NCI-H2107 treated with DMSO at 0.1 percent for 48 hours (cell line): ENCODE data around the gene CREB3L4.

Experiments used
- DNase-seq: peaks from one replicate; lab custom pipeline; 2025; ENCODE audit not compliant: unreplicated experiment; lab: John Stamatoyannopoulos, UW

Gene CREB3L4

DNA sequence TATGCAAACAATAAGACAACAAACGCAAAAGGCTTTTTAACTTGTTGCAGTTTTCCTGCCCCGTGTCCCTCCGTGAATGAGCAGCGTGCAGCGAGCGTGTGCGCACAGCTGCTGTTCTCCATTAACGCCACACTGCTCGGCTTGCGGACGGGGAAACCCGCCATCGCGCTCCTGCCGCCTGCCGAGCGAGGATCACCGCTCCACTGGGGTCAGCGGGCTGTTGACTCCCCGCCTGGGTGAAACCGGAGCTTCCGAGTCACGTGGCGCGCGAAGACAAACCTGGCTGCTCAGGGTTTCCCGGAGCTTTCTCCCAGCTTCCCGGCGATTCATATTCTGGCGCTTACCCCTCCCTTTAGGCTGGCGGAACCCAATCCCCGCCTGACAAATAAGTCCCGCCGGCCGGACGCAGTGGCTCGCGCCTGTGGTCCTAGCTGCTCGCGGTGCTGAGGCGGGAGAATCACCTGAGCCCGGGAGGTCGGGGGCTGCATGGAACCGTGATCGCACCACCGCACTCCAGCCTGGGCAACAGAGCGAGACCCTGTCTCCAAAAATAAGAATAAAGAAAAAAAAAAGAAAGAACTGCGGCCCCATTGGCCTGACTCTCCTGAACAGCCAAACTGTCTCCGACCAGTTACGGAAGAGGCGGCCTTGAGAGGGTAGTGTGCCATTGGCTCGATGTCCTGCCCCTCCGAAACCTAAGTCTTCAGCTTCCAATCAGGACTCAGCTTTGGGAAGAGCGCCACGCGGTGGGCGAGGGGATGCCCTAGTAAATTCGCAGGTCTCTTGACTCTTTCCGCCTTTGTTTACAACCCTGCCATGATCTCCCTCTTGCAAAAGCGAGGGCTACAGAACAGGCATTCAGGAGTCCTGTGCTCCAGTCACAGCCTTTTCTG, at the start of gene CREB3L4:
Gene CREB3L4 (plus strand): TSS at position 796 of the 893 bp plus-strand sequence. CDS start 624 bp downstream, outside the sequence.
- peak; percentile 99 for DNase-seq

GRCh38 chr1:153919876-153920852, 47.5 kb upstream of the CREB3L4 start:
- DNase-seq: no peak

DNA sequence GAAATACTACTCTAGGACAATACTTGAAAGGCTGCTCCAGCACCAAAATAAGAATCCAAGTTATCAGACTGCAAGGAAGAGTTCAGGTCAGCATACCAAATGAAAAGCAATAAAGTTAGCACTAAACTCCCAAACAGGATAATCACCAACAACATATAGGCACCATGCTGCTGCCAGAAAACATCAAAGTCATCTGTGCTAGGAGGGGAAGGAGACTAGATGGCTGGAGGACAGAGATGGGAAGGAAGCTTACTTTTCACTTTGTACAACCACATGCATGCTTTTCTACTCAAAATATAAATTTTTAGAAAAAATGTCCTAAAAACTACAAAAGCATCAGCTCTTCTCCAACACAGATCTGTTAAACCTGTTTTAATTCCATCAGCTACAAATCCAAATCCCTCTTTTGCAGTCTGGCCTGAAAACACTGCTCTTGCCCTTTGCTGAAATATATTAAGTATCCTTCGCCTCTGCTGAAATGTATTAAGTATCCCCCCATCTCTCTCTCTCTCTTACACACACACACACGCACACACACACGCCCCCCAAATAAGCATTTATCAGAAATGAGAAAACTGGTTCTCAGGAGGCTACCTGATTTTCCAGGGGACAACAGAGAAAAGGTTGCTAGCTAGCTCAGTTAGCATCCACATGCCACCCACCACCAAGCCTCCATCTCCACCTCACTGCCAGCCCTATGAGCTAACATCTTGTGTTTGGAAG, 46.5 kb upstream of the CREB3L4 start:
- DNase-seq: no peak

- DNase-seq: peak; percentile 32
Observed at GRCh38 chr1:153921803-153922075, 46.0 kb upstream of the CREB3L4 start.

GRCh38 chr1:153922076-153922971, 45.4 kb upstream of the CREB3L4 start:
- no peak for DNase-seq

DNA sequence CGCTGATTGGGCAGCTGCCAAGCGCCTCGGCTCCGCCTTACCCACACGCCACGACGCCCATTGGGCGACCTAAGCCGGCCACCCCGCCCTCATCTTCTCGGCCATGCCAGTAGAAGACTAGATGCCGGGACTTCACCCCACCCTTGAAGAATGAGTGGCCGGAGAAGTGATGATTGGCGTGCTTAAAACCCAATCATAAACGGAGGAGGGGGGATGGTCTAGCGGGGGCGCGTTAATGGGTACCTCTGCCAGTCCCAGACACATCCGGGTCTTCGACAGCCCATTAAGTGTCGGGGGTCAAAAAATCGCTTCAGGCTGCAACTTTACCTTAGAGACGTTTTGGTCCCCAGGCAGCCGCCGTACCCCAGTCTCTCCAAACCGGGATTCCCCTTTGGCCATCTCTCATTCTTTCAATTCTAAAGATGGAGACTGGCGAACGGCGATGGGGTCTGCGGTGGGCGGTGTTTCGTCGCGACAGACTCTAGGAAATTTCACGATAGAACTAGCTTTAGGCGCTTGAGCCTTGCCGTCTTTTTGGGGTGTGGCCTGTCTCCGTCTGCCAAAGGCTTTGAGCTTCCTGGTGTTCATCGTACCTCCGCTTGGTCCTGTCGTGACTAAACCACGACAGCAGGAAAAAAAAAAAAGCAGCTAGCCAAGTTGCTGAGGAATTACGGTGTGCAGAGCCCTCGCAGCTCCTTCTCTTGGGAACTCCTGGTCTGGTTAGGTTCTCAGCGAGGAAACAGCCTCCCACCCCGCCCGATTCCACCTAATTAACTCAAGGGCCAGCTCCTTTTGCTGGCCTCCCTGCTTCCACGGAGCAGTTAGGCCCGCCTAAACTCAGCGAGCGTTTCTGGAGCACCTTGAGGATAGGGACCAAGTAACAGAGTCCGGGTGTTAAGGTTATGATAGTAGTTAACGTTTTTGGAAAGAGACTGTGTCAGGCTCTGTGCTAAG, 44.5 kb upstream of the CREB3L4 start, which contains the start of gene GATAD2B:
Gene GATAD2B (minus strand): TSS at position 1 of the 954 bp plus-strand sequence. CDS start 94,625 bp downstream, outside the sequence.
- peak; percentile 100 for DNase-seq

DNA sequence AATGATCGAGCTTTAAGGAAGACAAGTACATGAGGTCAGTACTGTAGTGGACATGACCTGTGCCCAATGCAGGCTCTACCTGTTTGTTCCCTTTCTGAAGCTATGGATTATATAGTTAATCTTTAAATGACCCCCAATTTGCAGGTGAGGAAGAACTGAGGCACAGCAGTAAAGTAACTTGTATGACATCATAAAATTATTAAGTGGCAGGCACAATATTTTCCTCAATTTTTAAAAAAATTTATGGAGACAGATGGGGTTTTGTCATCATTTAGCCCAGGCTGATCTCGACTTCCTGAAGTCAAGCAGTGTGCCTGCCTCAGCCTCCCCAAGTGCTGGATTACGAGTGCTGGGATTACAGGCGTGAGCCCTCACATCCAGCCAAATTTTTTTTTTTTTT, 41.3 kb upstream of the CREB3L4 start:
- DNase-seq: no peak

GRCh38 chr1:153928245-153928644, 39.5 kb upstream of the CREB3L4 start:
- DNase-seq: no peak

DNA sequence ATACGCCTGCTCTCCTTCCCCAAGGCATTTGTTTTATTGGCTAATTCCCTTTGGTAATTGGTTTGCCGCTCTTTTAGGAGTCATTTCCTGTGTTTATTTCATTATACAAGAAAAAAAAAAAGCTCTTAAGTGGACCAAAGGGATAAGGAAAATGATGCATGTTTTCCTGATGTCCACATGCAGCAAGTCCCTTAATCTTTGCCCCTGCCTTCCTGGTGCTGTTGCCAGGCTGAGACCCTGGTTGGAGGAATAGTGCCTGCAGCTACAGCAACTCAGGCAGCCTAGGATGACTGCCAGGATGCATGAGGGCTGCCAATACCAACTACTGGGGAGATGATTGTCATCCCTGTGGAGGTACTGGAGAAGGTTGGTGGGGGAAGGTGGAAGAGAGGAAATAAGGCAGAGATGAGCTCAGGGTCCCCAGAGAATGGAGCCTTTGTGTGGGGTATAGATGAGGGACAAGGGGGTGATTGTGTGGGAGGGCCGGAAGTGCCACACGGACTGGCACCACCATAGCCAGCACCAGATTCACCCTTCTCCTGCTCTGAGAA, 38.8 kb upstream of the CREB3L4 start:
- DNase-seq: no peak

- no peak for DNase-seq
Observed at GRCh38 chr1:153929426-153929825, 38.3 kb upstream of the CREB3L4 start.

- DNase-seq: no peak
Observed at GRCh38 chr1:153929981-153930948, 37.4 kb upstream of the CREB3L4 start.

DNA sequence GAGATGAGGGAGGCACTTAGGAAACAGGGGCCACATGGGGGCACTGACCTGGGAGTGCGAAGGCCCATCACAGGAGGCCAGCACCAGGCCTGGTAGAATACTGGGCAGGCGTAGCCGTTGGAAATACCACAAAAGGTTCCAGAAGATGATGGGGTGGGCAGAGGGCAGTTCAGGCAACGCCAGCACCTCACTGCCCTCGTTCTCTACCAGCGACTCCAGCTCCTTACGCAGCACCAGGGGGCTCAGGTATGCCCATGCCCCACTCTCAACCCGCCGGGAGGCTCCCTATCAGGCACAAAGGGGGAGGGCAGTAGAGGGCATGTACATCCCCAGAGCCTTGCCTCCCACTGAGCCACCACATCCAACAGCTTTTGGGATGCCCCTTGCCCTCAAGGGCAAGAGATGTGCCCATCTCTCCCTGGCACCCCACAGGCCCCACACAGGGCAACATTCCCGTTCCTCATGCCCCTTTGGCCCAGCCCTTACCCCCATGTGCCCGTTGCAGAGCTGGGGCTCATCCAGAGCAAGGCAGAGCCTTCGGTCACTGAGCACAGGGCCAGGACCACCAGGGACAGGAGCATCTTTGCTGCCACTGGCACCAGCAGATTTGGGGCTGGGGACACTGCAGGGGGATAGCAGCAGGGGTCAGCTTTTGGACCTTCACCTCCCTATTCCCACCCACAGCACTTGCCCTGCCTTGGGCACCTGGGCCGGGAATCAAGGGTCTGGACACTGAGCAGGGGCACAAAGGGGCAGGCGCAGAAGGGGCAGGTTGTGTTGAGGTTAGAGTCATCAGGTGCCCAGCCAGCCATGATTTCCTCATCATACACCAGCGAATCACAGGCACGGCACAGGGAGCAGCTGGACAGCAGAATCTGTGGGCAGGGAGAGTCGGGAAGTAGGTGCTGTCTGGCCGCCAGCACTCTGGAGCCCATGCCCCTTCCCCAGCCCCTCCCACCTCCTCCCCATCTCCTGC, 35.3 kb upstream of the CREB3L4 start:
- DNase-seq: no peak

DNA sequence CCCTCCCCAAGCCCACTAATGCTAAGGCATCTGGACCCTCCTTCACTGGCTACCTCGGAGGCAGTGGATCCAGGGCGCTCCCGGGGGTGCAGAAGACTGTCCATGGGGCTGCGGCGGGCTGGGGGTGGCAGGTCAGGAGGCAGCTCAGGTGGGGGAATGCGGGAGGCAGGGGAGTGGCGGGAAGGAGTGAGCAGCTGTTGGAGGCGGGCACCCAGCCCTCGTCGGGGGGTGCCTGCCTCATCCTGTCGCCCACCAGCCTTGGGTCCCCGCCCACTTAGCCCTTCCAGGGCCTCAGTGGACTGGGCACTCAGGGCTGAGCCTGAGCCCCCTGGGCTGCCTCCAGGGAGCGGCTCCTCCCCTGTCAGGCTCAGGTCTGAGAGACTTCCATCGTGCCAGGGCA, 34.3 kb upstream of the CREB3L4 start:
- DNase-seq: no peak

- DNase-seq: no peak
Observed at GRCh38 chr1:153933955-153934354, 33.7 kb upstream of the CREB3L4 start.

- DNase-seq: no peak
Observed at GRCh38 chr1:153934746-153935145, 33.0 kb upstream of the CREB3L4 start.
